Kidney capillary endothelial cell (primary cell): ENCODE data around the gene TMEM63B.
"Not testable (repeated sequence)": the region's sequence is repeated elsewhere in the genome, so short reads cannot be mapped to it uniquely, and the experiment has no call there.

Experiments used
- DNase-seq: peaks from one replicate; pipeline ENCODE4 v3.0.0-alpha.2; 2018; ENCODE audit warnings: low spot score

Gene TMEM63B

DNA sequence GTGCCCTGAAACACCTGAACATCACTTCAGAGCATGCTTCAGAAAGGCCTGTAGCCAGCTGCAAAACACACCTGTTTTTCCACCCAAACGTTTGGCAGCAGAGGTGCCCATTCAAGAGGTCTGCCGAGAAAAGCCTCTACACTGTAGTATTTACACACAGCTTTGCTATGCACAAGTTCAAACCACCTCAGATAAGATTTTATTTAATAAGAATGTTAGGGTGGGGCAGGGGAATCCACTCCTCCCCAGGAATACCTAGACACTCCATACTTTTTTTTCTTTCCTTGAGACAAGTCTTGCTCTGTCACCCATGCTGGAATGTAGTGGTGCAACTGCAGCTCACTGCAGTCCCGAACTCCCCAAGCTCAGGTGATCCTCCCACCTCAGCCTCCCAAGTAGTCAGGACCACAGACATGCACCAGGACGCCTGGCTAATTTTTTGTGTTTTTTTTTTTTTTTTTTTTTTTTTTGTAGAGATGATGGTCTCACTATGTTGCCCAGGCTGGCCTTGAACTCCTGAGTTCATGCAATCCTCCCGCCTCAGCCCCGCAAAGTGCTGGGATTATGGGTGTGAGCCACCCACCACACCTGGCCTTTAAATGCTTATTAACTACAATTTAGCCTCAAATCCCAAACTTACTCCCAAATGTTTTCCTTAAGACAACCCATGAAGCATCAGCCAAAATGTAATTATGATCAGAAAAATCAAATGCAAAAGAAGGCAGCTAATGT is 9.8 kb upstream of the TMEM63B start:
- no peak for DNase-seq

DNA sequence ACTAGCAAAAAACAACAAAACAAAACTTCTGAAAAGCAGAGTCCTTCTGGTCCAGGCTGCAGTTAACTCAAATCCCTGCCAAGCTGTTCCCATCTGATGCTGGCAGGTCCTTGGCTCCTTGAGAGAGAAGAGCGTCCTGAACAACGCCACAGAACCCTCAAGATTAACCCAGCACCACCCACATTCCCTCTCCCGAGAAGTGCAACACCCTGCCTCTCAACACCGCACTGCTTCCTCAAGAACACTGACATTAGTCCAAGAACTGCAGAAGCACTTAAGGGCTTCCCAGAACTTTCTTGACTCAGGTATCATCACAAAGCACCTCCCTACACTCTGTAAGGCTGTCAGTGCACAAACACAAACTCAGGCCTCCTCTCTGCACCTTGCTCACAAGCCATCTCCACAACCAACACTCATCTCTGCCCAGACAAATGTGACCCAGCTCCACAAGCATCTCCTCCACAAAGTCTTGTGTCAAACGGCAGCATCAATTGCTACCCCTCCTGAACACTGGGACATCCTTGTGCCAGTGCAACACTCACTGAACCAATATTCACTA is 7.6 kb upstream of the TMEM63B start:
- no peak for DNase-seq

DNA sequence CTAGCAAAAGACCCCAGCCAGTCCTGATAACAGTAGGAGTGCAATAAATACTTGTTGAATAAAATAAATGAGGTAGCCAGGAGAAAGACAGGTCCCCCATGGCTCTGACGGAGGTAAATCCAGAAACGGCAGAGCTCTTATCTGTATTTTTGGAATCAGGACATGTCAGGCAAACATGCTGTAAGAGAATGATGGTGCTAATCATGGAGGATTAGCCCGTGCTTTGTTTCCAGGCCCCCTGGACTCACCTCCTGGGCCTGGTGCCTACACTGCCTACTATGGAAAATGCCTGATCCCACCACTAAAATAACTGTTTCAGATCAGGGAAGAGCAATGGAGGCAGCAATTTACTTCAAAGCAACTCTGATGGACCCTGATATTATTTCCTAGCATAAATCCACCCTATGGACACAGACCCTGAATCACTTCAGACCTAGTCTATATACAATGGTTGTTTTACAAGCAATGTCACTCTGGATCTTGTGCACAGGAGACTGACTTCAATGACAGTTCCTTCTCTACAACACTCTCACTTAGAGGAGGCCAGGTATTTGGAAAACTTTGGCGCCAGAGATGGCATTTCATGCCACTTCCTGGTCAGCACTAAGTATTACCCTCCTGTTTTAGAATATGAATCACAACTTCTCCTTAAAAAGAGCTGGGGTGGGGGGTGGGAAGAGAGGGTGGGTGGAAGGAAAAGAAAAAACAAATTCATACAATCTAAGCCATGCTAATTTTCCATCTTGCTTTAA is 6.5 kb upstream of the TMEM63B start:
- DNase-seq, result no peak

GRCh38 chr6:44122801-44123200 is 4.6 kb upstream of the TMEM63B start:
- peak; percentile 31 for DNase-seq

GRCh38 chr6:44123544-44123943 is 3.8 kb upstream of the TMEM63B start:
- no peak for DNase-seq

- no peak for DNase-seq
Observed at GRCh38 chr6:44126320-44127149, 819 bp upstream of the TMEM63B start.

DNA sequence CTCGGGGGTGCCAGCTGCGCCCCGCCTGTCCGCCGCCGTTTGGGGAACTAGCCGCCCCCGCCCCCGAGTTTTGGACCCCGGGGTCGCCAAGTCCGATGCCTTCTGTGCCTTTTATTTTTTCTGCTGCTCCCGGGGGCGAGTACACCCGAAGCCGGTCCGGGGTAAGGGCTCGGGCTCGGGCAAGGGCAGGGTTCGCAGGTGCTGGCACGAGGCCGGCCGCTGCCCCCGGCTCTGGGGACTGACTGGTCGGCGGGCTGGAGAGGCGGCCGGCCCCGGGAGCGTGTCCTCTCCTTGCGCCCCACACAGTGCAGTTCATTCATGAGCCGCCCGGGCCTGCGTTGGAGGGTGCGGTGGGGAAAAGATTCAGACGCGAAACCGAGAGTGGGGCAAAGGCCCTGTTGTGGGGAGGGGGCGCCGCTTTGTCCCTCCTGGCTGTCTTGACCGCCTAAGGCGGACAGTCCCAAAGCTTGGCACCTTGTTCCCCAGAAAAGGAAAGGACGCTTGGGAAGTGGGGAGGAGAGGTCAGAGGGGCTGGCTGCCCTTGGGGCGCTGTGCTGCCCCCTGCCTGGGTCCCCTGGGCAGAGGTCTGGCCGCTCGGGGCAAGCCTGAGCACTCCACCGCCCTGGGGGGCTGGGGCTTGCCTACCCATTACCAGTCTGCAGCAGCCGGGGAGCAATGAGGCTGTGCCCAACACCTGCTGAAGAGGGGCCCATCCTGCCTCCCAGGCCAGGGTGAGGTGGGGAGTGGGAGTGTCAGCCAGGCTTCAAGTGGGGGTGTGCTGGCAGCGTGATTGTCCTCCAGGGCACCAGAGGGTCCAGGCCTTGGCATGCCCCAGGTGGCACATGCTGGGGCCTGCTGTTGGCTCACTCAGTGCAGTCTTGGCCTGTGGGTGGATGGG is 915 bp downstream of the TMEM63B start:
- no peak for DNase-seq

- no peak for DNase-seq
Observed at GRCh38 chr6:44129841-44130322, 2.5 kb downstream of the TMEM63B start.

DNA sequence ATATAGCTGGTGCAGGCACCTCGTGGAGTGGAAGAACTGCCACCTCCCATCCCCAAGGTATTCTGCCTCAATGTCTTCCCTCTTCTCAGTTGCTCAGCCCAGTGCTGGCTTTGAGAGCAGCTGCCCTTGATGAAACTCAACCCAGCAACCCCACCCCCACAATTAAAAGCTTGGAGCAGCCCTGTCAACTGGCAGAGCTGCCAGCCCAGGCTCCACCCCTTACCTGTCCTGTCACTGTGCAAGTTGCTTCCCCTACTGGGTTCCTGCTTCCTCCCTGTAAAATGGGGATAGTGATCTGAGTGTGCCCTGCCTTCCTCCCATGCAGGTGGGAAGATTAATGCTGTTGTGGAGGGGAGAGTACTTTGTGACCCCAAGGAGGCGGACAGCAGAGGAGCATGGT is 4.5 kb downstream of the TMEM63B start:
- DNase-seq, result no peak

DNA sequence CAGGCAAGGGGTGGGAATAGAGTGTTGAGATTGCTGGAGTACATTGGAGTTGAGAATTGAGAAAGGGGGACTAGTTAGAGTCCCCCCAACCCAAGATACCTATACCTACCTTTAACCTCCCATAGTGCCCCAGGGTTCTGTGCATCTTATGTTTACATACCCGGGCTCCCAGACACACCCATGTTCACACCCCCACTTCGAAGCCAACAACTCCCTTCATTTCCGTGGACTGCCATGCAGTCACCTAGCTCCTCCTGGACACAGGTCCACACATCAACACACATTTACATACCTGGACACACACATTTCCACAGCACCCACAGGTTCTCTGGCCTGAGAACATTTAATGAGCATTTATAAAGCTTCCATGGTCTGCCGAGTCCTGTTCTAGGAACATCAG is 5.1 kb downstream of the TMEM63B start:
- DNase-seq, result no peak

- DNase-seq, result no peak
Observed at GRCh38 chr6:44133003-44133931, 5.9 kb downstream of the TMEM63B start.

- DNase-seq, result no peak
Observed at GRCh38 chr6:44133981-44134711, 6.8 kb downstream of the TMEM63B start.

DNA sequence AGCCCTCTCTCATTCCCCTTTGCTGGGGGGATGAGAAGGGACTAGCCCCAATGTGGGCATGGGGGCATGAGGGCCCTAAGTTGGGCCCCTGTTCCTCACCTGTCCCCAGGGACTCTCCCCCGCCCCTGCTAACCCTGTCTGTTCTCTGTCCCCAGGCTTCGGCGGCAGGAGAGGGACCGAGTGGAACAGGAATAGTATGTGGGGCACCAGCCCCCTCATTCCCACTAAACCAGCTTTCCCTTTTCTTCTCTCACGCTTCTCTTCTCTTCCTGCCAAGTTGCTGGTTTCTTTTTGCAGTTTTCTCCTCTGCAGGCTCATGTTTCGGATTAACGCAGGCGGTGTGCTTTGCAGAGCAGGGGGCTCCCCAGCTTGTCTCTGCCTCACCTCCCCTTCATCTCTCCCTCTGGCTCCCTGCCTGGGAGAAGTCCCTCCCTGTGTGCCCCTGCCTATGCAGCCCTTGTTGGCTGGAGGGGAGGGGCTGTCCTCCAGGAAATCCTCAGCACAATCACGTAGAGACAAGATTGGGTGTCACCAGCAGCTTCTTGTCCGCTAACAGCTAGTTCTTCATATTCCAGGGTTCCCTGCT is 7.9 kb downstream of the TMEM63B start:
- no peak for DNase-seq

GRCh38 chr6:44135875-44136274 is 8.5 kb downstream of the TMEM63B start:
- no peak for DNase-seq

- no peak for DNase-seq
Observed at GRCh38 chr6:44138717-44139350, 11.5 kb downstream of the TMEM63B start.

- DNase-seq, result no peak
Observed at GRCh38 chr6:44139351-44139743, 12.0 kb downstream of the TMEM63B start.

- DNase-seq, result no peak
Observed at GRCh38 chr6:44142835-44143234, 15.5 kb downstream of the TMEM63B start.

GRCh38 chr6:44143731-44144130 is 16.4 kb downstream of the TMEM63B start:
- no peak for DNase-seq

- not testable (repeated sequence) for DNase-seq
Observed at GRCh38 chr6:44144536-44144935, 17.2 kb downstream of the TMEM63B start.
